Testis (tissue), 2 donors: ENCODE results near the gene ANAPC2.

Source experiments
- CTCF ChIP-seq, 3 experiments: fragments of 450-650 bp in 2 of 3; fragments of 200-600 bp in 1 of 3; sonication (generic) in 1 of 3; IDR thresholded peaks; one replicate each; pipeline ENCODE4 v1.5.1; 2016 to 2019; ENCODE audit warnings: antibody characterized with exemption in 3 of 3, mild to moderate bottlenecking in 2 of 3, moderate library complexity in 1 of 3
- POLR2A ChIP-seq: fragments of 450-650 bp; IDR thresholded peaks from one replicate; pipeline ENCODE4 v1.6.1; 2017; ENCODE audit warnings: antibody characterized with exemption, mild to moderate bottlenecking, moderate library complexity

DNA sequence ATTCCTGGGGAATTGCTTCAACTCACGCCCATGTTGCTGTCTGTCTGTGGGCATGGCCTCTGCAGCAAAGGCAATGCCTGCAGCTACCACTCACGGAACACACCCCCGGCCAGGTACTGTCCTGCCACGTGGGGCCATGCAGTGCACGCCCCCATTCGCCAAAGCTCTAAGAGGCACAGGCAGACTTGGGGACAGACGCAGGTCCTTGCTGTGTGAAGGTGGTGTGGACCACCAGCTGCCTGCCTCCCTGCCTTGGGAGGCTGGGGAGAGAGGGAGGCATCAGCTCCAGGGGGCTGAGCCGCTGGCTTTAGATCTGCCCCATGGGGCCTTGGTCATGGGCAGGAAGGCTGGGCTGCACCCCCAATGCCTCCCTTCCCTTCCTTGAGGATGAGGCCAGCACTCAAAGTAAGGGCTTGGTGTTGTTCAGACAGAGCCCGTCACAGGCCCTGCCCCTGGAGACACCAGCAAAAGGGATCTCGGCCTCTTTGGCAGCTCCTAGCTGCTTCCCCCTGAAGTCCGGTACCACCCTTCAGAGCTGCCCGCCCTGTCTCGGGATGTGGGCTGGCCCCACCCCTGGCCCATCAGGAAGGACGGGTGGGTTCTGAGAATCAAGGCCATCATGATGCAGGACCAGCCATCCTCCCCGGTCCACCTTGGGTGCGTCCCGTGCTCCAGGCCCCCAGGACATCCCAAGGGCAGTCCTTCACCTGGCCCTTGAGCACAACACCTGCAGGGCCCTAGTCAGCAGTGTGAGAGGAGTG lies 47.1 kb downstream of the ANAPC2 start:
- no peak for TF ChIP-seq CTCF (IDR thresholded peaks at IDR 0.05)
- TF ChIP-seq POLR2A, result no peak
